Stimulated activated CD4-positive, alpha-beta T cell treated with anti-CD3 and anti-CD28 coated beads, Interleukin-2, amount 100 ng/mL, for 4 hours (primary cell): Measurements from ENCODE around the gene NAIP.
"Not testable (repeated sequence)": the region's sequence is repeated elsewhere in the genome, so short reads cannot be mapped to it uniquely, and the experiment has no call there.

Source experiments
- DNase-seq: peaks from one replicate; pipeline ENCODE4 v3.0.0-alpha.2; 2020; ENCODE audit warnings: low read depth

The NAIP gene, protein sequence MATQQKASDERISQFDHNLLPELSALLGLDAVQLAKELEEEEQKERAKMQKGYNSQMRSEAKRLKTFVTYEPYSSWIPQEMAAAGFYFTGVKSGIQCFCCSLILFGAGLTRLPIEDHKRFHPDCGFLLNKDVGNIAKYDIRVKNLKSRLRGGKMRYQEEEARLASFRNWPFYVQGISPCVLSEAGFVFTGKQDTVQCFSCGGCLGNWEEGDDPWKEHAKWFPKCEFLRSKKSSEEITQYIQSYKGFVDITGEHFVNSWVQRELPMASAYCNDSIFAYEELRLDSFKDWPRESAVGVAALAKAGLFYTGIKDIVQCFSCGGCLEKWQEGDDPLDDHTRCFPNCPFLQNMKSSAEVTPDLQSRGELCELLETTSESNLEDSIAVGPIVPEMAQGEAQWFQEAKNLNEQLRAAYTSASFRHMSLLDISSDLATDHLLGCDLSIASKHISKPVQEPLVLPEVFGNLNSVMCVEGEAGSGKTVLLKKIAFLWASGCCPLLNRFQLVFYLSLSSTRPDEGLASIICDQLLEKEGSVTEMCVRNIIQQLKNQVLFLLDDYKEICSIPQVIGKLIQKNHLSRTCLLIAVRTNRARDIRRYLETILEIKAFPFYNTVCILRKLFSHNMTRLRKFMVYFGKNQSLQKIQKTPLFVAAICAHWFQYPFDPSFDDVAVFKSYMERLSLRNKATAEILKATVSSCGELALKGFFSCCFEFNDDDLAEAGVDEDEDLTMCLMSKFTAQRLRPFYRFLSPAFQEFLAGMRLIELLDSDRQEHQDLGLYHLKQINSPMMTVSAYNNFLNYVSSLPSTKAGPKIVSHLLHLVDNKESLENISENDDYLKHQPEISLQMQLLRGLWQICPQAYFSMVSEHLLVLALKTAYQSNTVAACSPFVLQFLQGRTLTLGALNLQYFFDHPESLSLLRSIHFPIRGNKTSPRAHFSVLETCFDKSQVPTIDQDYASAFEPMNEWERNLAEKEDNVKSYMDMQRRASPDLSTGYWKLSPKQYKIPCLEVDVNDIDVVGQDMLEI (N-terminal part only)

GRCh38 chr5:71025289-71025953, at the start of gene NAIP:
Gene NAIP (minus strand): TSS chr5:71025339. CDS start chr5:71012915, 12,424 bp downstream.
- DNase-seq: not testable (repeated sequence)

DNA sequence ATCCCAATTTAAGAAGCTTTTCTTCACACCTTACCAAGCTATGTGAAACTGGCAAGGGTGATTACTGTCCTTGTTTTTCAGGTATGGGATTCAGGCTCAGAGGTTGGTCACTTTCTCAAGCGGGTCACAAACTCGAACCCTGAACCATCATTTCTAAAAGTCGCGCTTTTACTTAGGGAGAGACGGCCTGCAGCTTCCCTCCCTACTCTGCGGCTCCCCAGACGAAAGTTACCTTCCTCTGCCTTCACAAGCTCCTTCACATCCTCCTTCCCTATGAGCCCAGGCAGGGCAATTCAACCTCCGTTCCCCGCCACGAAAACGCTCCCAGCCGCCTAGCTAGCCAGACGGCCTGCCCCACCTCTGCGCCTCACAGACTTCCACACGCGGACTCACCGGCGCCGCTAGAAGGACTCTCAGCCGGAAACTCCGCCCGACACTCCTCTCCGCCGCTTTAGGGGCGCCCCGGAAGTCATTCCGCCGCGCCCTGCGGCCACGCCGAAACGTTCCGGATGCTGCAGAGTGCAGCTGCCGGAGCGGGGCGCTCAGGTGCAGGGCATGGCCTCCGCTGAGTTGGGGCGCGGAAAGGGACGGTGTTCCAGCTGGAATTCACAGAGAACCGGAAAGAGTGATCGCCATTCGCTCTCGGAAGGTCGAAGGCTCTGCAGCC, 42.3 kb upstream of the NAIP start, which contains the start of gene GTF2H2:
Gene GTF2H2 (minus strand): TSS at position 415 of the 667 bp plus-strand sequence. CDS start 4,913 bp downstream, outside the sequence.
- DNase-seq: not testable (repeated sequence)

- DNase-seq: not testable (repeated sequence)
These were observed 36.2 kb upstream of the NAIP start for GRCh38 chr5:71061322-71061721.

GRCh38 chr5:71059426-71059825, 34.3 kb upstream of the NAIP start:
- not testable (repeated sequence) for DNase-seq

DNA sequence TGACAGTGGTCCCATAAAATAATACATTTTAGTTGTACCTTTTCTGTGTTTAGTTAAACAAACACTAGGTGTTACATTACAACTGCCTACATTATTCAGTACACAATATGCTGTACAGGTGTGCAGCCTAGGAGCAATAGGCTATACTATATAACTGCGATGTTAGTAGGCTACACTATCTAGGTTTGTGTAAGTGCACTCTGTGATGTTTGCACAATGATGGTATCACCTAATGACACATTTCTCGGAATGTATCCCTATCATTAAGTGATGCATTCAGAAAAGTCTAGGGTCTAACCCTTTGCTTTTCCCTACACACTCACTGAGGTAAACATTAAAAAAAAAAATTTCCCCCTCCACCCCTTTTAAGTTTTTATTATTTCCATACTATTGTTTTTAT, 19.7 kb upstream of the NAIP start:
- DNase-seq: not testable (repeated sequence)

DNA sequence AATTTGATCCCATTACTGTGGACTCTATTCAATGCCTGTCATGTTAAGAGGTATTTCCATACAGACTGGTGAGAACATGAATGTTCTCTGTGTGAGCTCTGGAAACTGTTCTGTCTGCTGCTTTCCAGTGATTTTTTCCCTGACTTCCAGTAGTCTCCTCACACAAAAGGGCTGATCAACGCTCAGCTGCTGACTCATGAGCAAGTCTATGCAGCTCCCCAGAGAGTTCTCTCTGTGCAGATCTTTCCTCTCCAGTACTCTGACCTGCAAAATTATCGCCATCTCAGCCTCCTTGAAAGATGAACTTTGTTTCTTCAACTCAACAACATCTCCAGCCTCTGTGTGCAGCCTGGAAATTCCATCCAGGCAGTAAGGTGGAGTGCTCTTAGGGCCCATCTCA, 19.0 kb upstream of the NAIP start:
- DNase-seq: not testable (repeated sequence)

GRCh38 chr5:71031046-71031776, 6.1 kb upstream of the NAIP start:
- not testable (repeated sequence) for DNase-seq

- not testable (repeated sequence) for DNase-seq
These were observed 4.5 kb downstream of the NAIP start for GRCh38 chr5:71020643-71021042.

- not testable (repeated sequence) for DNase-seq
These were observed 6.6 kb downstream of the NAIP start for GRCh38 chr5:71018376-71019005.

DNA sequence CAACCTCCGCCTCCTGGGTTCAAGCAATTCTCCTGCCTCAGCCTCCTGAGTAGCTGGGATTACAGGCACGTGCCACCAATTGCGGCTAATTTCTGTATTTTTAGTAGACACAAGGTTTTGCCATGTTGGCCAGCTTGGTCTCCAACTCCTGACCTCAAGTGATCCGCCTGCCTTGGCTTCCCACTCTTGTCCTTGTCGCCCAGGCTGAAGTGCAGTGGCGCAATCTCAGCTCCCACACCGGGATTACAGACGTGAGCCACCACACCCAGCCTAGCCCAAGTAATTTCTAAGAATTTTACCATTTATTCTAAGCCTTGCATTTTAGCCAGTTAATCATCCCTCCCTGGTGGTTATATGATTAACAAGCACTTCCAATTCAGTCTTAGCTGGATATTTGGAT, 11.0 kb downstream of the NAIP start:
- DNase-seq: no peak

GRCh38 chr5:71013575-71013974, 11.6 kb downstream of the NAIP start:
- no peak for DNase-seq

GRCh38 chr5:71011194-71011792, 13.8 kb downstream of the NAIP start:
- DNase-seq: no peak

DNA sequence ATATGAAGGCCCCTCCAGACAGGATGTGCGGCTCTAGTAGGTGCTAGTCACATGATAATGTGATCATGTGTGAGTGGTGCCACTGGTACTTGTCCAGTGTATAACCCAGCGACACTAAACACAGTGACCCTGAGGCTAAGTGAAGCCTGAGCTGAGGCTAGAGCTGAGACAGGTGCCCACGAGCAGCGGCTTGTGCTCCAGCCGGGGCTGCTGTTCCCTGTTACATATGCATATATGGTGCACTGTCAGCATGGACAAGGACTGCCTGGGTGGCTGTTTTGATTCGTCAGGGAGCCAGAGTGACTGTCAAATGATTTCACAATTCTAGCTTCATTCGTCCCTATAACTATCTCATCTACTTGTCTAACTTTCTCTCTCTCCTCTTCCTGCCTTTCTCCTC, 18.2 kb downstream of the NAIP start:
- DNase-seq: not testable (repeated sequence)

DNA sequence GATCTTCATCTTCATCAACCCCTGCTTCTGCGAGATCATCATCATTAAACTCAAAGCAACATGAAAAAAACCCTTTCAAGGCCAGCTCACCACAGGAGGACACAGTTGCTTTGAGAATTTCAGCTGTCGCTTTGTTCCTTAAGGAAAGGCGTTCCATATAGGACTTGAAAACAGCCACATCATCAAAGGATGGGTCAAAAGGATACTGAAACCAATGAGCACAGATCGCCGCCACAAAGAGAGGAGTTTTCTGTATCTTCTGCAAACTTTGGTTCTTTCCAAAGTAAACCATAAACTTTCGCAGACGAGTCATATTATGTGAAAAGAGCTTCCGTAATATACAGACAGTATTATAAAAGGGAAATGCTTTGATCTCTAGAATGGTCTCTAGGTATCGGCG, 40.3 kb downstream of the NAIP start:
- DNase-seq: not testable (repeated sequence)

- not testable (repeated sequence) for DNase-seq
These were observed 57.9 kb downstream of the NAIP start for GRCh38 chr5:70967220-70967619.

DNA sequence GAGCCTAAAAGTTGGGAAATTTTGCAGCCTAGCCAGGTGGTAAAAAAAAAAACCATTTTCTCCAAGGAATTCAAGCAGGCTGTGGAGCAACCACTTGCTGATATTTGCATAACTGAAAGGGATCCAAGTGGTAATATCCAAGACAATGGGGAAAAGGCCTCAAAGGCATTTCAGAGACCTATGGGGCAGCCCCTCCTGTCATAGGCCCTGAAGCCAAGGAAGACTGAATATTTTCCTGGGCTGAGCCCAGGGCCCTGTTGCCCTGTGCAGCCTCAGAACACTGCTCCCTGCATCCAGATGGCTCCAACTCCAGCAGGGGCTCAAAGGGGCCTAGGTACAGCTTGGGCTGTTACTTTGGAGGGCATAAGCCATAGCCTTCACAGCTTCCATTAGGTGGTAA, 60.6 kb downstream of the NAIP start:
- not testable (repeated sequence) for DNase-seq

DNA sequence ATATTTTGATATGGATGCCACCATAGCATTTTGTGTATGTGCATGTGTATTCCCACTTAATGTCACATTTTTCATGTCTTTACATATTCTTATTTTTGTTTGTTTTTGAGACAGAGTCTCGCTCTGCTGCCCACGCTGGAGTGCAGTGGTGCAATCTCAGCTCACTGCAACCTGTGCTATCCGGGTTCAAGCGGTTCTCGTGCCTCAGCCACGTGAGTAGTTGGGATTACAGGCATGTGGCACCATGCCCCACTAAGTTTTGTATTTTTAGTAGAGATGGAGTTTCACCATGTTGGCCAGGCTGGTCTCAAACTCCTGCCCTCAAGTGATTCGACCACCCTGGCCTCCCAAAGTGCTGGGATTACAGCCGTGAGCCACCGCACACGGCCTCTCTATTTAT, 72.1 kb downstream of the NAIP start:
- not testable (repeated sequence) for DNase-seq

DNA sequence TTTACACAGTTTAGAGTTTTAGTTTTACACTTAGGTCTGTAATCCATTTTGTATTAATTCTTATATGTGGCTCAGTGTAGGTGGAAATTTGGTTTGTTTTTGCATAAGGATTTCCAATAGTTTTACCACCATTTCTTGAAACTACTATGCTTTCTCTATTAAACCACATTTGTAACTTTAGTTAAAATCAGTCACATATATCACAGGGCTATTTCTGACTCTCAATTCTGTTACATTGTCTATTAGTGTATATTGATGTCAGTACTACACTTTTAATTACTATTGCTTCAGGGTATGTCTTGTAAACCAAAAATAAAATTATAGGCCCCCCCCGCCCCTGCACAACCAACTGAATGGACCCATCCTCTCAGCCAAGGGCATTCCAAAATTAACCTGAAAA, 92.6 kb downstream of the NAIP start:
- DNase-seq: not testable (repeated sequence)

- not testable (repeated sequence) for DNase-seq
These were observed 93.3 kb downstream of the NAIP start for GRCh38 chr5:70931709-70932368.
